Glomerular visceral epithelial cell (primary cell): Measurements from ENCODE around the gene PFDN1.

ENCODE experiments used
- DNase-seq: peaks from one replicate; pipeline ENCODE4 v3.0.0-alpha.2; 2016; ENCODE audit errors: extremely low spot score

PFDN1 gene

DNA sequence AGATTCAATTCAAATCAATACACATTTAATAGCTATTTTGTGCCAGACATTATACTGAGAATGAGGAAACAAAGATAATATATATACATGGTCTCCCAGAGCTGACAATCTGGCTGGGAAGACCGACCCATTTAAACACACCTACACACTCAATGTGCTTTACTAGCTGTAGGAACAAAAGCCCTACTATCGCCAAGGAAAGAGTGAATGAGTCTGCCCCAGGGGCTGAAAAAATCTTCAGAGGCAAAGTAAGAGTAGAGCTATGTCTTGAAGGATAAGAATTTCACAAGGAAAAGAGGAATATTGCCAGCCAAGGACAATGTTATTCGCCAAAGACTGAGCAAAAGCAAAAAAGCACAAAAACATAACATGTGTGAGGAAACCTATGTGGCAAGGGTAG, 6.6 kb downstream of the PFDN1 start:
- no peak for DNase-seq

GRCh38 chr5:140295414-140295813, 7.5 kb downstream of the PFDN1 start:
- peak; percentile 96 for DNase-seq

GRCh38 chr5:140294753-140295152, 8.1 kb downstream of the PFDN1 start:
- no peak for DNase-seq

DNA sequence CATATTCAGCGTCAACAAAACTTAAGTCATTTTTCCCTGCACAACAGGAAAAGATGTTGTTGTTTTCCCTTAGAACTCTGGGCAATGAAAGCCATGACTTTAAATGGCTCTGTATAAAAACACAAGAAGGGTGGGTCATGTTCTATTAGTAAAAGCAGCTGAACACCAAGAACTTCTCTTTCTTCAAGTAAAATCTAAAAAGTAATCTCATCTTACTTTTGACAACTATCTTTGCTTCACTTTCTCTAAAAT, 9.1 kb downstream of the PFDN1 start:
- no peak for DNase-seq

GRCh38 chr5:140293091-140293848, 9.6 kb downstream of the PFDN1 start:
- DNase-seq = no peak

- DNase-seq = no peak
These were observed 10.5 kb downstream of the PFDN1 start for GRCh38 chr5:140292212-140293036.

- DNase-seq = no peak
These were observed 14.9 kb downstream of the PFDN1 start for GRCh38 chr5:140287801-140288521.

- DNase-seq = no peak
These were observed 16.5 kb downstream of the PFDN1 start for GRCh38 chr5:140286424-140286823.

- no peak for DNase-seq
These were observed 18.9 kb downstream of the PFDN1 start for GRCh38 chr5:140284013-140284412.

GRCh38 chr5:140282266-140282665, 20.6 kb downstream of the PFDN1 start:
- DNase-seq = no peak

GRCh38 chr5:140275837-140276236, 27.1 kb downstream of the PFDN1 start:
- no peak for DNase-seq

DNA sequence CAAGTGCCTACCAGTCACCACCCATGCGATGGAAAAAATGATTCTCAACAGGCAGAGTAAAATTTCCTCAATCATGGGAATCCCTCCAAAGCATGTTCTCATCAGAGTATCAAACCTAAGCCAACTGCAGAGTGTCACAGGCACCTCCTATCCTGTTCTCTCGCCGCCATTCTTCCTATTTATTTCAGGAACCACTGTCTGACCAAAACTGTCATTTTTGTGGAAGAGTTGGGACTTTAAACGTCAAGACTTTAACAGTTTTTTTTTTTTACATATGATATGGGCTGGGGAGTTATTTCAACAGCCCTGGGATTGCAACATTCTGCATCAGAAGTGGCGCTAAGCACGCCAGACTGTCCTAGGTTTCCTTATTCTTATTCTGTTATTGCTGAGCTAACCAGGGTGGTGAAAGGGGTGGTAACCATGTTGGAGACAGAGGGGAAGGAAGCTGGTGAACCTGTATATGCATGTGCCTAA, 29.5 kb downstream of the PFDN1 start:
- DNase-seq = no peak

GRCh38 chr5:140270008-140270407, 32.9 kb downstream of the PFDN1 start:
- DNase-seq = no peak

DNA sequence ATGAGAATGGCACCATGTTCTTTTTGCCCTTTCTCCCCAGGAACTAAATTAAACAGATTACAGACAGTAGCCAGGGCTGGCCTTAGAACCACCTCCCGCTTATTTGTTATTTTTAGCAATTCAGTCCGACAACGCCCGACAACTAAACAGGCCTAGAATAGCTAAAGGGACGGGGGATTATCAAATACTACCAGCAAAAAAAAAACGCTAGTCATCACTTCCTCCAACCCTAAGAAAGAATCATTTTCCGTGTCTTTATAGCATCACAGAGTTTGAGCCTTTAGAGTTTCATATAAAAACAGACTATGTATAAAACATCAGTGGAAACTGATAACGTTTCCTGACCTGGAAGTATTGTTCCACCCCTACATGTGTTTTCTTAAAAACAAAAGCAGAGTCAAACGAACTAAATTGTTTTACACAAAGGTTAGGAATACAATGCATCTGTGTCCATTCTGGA, 35.3 kb downstream of the PFDN1 start:
- DNase-seq = no peak

DNA sequence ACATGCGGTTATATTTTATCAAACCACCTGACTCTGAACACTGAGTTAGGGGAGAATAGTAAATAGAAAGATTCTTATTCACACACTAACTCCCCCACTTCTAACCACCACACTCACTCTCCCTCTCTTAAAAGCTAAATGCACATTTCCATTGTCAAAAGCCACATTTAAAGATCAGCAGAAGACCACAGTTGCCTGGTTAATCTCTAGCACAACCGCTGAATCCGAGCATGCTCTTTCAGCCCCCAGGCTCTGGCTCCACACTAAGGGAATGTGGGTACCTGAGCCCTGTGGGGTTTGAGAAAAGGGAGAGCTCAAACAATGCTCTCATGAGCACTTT, 35.7 kb downstream of the PFDN1 start:
- no peak for DNase-seq

DNA sequence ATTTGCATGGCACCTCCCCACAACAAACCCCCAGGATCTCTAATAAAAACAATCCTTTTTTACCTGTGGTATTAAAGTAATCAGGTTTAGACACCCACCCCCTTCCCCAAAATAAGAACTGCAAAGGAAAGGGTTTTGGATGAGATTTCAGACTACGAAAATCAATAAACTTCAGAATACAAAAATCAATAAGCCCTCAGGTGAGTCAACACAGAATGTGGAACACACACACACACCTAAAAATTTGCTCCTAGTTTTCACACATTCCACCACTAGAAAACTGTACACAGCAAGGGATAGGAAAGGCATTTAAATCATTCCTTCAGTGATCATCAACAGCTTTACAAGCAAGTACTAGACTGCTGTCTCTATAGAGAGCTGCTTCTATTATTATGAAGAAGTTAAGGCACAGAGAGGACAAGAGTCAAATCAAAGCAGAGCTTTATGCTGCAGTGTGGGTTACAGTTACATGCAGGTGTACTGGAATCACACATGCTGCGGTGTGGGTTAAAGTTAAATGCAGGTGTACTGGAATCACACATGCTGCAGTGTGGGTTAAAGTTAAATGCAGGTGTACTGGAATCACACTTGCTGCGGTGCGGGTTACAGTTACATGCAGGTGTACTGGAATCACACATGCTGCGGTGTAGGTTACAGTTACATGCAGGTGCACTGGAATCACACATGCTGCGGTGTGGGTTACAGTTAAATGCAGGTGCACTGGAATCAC, 36.3 kb downstream of the PFDN1 start:
- DNase-seq = no peak

DNA sequence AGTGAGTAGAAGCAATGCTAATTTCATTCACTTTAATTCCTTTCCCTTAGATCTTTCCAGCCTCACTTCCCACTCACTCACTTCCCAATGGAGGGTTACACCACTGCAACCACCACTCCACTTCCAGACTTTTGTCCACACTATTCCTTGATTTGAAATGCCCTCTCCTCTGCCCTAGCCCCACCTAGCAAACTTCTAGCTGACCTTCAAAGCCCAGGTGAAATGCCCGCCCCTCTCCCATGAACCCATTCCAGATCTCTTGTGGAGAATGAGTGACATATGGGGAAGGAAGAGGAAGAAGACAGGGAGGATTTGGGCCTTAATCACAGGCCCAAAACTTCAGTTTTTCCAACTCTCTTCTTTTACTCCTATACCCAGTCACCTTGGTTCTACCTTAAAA, 37.1 kb downstream of the PFDN1 start:
- DNase-seq = no peak

GRCh38 chr5:140262839-140263238, 40.1 kb downstream of the PFDN1 start:
- no peak for DNase-seq

- DNase-seq = no peak
These were observed 40.7 kb downstream of the PFDN1 start for GRCh38 chr5:140262221-140262620.

GRCh38 chr5:140261403-140262171, 41.3 kb downstream of the PFDN1 start:
- peak; percentile 88 for DNase-seq

DNA sequence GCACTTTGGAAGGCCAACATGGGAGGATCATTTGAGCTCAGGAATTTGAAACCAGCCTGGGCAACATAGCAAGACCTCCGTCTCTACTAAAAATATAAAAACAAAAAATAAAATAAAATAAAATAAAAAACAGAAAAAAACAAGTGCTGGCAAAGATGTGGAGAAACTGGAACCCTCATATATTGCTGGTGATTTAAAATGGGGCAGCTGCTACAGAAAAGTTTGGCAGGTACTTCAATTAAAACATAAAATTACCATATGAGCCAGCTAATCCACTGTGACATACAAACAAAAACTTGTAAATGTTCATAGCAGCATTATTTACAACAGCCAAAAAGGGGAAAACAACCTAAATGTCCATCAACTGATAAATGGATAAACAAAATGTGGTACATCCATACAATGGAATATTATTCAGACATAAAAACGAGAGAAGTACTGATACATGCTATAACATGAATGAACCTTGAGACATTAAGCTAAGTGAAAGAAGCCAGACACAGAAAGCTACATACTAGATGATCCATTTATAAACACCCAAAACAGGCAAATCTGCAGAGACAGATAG, 42.7 kb downstream of the PFDN1 start:
- no peak for DNase-seq
